ENCODE results near the gene GDF15.

DNA sequence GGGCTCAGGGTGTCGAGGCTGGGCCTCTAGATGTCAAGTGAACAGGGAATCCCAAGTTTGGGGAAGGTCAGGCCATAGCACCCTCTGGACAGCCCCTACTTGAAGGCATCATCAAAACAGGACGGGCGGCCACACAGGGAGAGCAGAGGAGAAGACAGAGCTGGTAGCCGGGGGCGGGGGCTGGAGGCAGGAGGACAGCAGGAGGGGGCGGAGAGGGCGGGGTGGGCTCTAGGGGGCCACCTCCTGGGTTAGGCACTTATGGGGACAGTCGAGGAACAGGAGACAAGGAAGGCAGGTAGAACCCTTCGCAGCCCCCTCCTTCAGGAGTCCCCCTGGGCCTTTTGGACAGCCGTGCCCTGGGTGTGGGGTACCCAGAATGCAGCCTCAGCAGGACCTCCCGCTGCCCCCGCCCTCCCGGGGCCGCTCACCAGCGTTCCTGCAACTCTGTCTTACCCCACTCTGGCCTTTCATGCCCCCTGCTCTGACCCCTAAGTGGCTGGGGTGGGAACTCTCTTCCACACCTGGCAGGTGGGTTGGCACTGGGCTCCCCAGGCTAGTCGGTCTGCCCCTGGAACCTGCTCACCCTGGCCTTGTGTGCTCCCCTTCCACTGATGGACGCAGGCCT is 39.0 kb downstream of the GDF15 start:
- TF ChIP-seq, protein P1, sequence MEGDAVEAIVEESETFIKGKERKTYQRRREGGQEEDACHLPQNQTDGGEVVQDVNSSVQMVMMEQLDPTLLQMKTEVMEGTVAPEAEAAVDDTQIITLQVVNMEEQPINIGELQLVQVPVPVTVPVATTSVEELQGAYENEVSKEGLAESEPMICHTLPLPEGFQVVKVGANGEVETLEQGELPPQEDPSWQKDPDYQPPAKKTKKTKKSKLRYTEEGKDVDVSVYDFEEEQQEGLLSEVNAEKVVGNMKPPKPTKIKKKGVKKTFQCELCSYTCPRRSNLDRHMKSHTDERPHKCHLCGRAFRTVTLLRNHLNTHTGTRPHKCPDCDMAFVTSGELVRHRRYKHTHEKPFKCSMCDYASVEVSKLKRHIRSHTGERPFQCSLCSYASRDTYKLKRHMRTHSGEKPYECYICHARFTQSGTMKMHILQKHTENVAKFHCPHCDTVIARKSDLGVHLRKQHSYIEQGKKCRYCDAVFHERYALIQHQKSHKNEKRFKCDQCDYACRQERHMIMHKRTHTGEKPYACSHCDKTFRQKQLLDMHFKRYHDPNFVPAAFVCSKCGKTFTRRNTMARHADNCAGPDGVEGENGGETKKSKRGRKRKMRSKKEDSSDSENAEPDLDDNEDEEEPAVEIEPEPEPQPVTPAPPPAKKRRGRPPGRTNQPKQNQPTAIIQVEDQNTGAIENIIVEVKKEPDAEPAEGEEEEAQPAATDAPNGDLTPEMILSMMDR (IDR thresholded peaks at IDR 0.05), result no peak
- no peak for TF ChIP-seq POLR2AphosphoS5 (IDR thresholded peaks at IDR 0.05)
- TF ChIP-seq POLR2A (IDR thresholded peaks at IDR 0.05), result no peak
